Vagina (tissue), 2 donors: ENCODE results near the gene DXO. TPM values are rescaled to one million over a fixed set of nuclear protein-coding genes. Genes with fewer than 3 reads are reported as not detected.

Experiments used
- DNase-seq, 2 donors: peaks; one replicate each; pipeline ENCODE4 v3.0.0-alpha.2; 2017; ENCODE audit errors: extremely low spot score in 2 of 2
- H3K27ac ChIP-seq: fragments of 200-600 bp; sonication (generic); one replicate; pipeline ENCODE4 v1.5.1; 2019
- H3K27me3 ChIP-seq: fragments of 200-600 bp; sonication (generic); one replicate; pipeline ENCODE4 v1.5.1; 2019
- H3K36me3 ChIP-seq, 2 donors: fragments of 200-600 bp; sonication (generic); one replicate each; pipeline ENCODE4 v1.5.1; 2017 to 2019
- H3K4me1 ChIP-seq: fragments of 200-600 bp; sonication (generic); one replicate; pipeline ENCODE4 v1.5.1; 2019
- H3K4me3 ChIP-seq, 2 donors: fragments of 200-600 bp; sonication (generic); 1 replicate in 1 of 2; 2 replicates in 1 of 2; pipeline ENCODE4 v1.5.1; 2016 to 2019
- H3K9me3 ChIP-seq: fragments of 200-600 bp; sonication (generic); one replicate; pipeline ENCODE4 v1.5.1; 2019
- POLR2A ChIP-seq, 2 donors: fragments of 450-650 bp; IDR thresholded peaks; one replicate each; pipeline ENCODE4 v1.6.1; 2017; ENCODE audit warnings: antibody characterized with exemption in 2 of 2, mild to moderate bottlenecking in 2 of 2, moderate library complexity in 2 of 2
- POLR2AphosphoS5 ChIP-seq, 2 donors: sonication (generic); formaldehyde crosslinking; IDR thresholded peaks; one replicate each; pipeline ENCODE4 v1.9.0; 2017; ENCODE audit warnings: antibody characterized with exemption in 2 of 2, mild to moderate bottlenecking in 2 of 2, low read depth in 1 of 2; ENCODE audit not compliant: insufficient read depth in 1 of 2
- intact Hi-C: fragments of 100-400 bp; cut with DNase I; formaldehyde crosslinking; loops from one replicate; pipeline ENCODE4 v1.15.1; 2023
- total RNA-seq: library from RNA; depleted of rRNA; stranded (reverse); fragments of >200 nt; gene quantifications from one replicate; pipeline ENCODE4 v1.2.3, GENCODE V29; 2016
- TF ChIP-seq, protein P1 (sequence below), 3 experiments: fragments of 450-650 bp in 2 of 3; fragments of 200-600 bp in 1 of 3; sonication (generic) in 1 of 3; IDR thresholded peaks; one replicate each; pipeline ENCODE4 v1.5.1; 2017 to 2019; ENCODE audit warnings: antibody characterized with exemption in 3 of 3, mild to moderate bottlenecking in 2 of 3, moderate library complexity in 2 of 3

Gene DXO
- total RNA-seq, 1 donor from 2014 or later, result 15.5 TPM

DNA sequence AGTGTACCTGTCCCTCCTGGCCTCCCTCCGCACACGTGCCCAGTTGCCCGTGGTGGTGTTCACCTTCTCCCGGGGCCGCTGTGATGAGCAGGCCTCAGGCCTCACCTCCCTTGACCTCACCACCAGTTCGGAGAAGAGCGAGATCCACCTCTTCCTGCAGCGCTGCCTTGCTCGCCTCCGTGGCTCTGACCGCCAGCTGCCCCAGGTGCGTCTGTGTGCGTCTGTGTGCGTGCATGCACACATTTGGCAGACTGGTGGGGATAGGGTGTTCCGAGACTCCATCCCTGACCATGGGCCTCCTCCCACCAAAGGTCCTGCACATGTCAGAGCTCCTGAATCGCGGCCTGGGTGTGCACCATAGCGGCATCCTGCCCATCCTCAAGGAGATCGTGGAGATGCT, 8.0 kb downstream of the DXO start:
- Histone ChIP-seq H3K27me3 (no peaks in the 10 kb centered on the region), H3K36me3 (peaks cover 0 to 81% of the 10 kb centered on the region in 2 donors)
- intact Hi-C loops, result no loop called here

DNA sequence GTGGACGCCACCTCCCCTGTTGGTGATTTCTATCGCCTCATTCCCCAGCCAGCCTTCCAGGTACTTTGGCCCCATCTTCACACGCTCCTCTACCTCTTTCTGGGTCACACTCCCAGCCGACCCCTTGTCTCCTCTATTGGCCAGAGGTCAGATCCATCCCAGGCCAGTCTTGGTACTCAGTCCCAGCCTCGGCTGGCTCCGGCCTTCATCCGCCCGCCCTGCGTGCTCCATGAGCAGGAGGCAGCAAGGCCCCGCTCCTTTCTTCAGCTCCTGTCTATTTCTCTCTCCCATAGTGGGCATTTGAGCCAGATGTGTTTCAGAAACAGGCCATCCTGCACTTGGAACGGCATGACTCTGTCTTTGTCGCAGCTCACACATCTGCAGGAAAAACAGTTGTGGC, 10.3 kb downstream of the DXO start:
- DNase-seq, result no peak
- no peak for TF ChIP-seq POLR2AphosphoS5 (IDR thresholded peaks at IDR 0.05; ENCODE audit: insufficient read depth in 1 of 2, low read depth in 1 of 2)
- TF ChIP-seq POLR2A (IDR thresholded peaks at IDR 0.05), result no peak
- TF ChIP-seq, protein P1, sequence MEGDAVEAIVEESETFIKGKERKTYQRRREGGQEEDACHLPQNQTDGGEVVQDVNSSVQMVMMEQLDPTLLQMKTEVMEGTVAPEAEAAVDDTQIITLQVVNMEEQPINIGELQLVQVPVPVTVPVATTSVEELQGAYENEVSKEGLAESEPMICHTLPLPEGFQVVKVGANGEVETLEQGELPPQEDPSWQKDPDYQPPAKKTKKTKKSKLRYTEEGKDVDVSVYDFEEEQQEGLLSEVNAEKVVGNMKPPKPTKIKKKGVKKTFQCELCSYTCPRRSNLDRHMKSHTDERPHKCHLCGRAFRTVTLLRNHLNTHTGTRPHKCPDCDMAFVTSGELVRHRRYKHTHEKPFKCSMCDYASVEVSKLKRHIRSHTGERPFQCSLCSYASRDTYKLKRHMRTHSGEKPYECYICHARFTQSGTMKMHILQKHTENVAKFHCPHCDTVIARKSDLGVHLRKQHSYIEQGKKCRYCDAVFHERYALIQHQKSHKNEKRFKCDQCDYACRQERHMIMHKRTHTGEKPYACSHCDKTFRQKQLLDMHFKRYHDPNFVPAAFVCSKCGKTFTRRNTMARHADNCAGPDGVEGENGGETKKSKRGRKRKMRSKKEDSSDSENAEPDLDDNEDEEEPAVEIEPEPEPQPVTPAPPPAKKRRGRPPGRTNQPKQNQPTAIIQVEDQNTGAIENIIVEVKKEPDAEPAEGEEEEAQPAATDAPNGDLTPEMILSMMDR (IDR thresholded peaks at IDR 0.05), result no peak
- Histone ChIP-seq H3K27me3 (no peaks in the 10 kb centered on the region), H3K4me1 (peaks cover 25% of the 10 kb centered on the region), H3K36me3 (peaks cover 0 to 62% of the 10 kb centered on the region in 2 donors), H3K9me3 (no peaks in the 10 kb centered on the region), H3K27ac (no peak overlapping the region), H3K4me3 (no peak overlapping the region)
- intact Hi-C loops, result no loop called here

More for the DNA sequence above, 8.0 kb downstream of the DXO start:
- Histone ChIP-seq H3K27ac (no peak overlapping the region), H3K9me3 (no peaks in the 10 kb centered on the region), H3K4me3 (no peak overlapping the region), H3K4me1 (peaks cover 11% of the 10 kb centered on the region)
- DNase-seq, result no peak
- no peak for TF ChIP-seq POLR2AphosphoS5 (IDR thresholded peaks at IDR 0.05; ENCODE audit: insufficient read depth in 1 of 2, low read depth in 1 of 2)
- TF ChIP-seq, protein P1 (IDR thresholded peaks at IDR 0.05), result no peak
- TF ChIP-seq POLR2A (IDR thresholded peaks at IDR 0.05), result no peak

DNA sequence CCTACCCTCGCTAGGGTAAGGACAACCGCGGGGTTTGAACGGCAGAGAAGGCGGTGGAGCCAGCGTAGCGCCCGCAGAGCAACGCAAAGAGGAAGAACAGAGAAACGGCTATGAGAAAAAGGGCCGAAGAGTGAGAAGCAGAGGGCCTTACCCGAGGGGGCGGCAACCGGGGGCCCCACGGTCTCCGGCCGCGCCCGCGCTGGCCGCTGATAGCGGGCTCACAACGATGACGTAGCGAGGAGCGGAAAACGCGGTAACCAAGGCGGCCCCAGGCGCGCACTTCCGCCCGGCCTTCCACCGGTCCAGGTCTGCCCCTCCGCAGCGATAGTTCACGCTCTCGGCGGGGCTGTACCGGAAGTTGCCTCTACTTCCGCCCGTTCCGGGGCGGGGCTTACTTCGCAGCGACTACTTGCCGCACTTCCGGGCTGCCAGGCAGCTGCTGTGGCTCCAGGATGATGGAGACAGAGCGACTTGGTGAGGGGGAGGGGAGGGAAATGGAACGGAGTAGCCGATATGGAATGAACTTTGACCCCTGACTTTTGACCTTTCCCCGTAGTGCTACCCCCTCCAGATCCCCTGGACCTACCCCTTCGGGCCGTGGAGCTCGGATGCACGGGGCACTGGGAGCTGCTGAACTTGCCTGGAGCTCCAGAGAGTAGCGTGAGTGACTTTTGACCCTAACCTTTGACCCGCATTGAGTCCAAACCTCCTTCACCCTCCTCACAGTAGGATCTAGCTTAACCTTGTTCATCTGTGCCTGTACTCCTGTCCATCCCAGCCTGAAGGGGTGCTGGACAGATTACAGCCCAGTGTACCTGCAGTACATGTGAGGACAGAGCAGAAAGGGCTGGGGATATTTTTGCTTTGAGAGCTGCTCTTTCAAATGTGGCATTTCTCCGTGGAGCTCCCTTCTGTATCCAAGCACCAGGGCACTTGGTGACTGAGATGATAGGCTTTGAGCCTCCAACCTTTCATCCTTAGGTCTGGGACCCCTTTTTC, 12.9 kb downstream of the DXO start, which contains the start of the genes NELFE and SKIC2:
TSS of gene NELFE (minus strand) at position 231 of the 999 bp plus-strand sequence. CDS start 525 bp downstream, outside the sequence.
TSS of gene SKIC2 (plus strand) at position 435 of the 999 bp plus-strand sequence. CDS start at position 453, 18 bp downstream.
- intact Hi-C loops, result loop anchor here (10.0 kb wide), 1 partner anchor 284 kb away; no protein-coding TSS in a partner anchor
- DNase-seq, result peak in 1 of 2 donors; percentile 98
- Histone ChIP-seq H3K27ac (peak within 1 kb of the TSS; percentile 77), H3K36me3 (peaks cover 0 to 61% of the 10 kb centered on the region in 2 donors), H3K4me1 (peaks cover 25% of the 10 kb centered on the region), H3K4me3 (peak within 1 kb of the TSS; percentile 63 to 79), H3K9me3 (no peaks in the 10 kb centered on the region), H3K27me3 (no peaks in the 10 kb centered on the region)
- TF ChIP-seq, protein P1 (IDR thresholded peaks at IDR 0.05), result no peak
- TF ChIP-seq POLR2A (IDR thresholded peaks at IDR 0.05) (peak in 1 of 2 donors; percentile 4), POLR2AphosphoS5 (IDR thresholded peaks at IDR 0.05; ENCODE audit: insufficient read depth in 1 of 2, low read depth in 1 of 2) (peak; percentile 97 to 99)

DNA sequence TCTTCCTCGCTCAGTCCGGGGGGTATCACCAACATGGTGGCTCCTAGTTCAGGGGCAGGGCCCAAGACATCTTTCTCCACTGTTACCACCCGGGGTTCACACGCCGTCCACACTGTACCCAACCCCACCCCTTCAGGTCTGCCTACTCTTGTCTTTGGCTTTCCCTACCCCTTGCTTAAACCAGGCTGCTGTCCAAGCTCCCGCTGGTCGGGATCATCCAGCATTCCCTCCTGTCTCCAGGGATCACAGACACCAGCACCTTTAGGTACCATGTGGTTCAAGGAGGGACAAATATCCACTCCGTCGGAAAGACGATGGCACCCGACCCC, 13.6 kb downstream of the DXO start:
- TF ChIP-seq POLR2A (IDR thresholded peaks at IDR 0.05) (no peak), POLR2AphosphoS5 (IDR thresholded peaks at IDR 0.05; ENCODE audit: insufficient read depth in 1 of 2, low read depth in 1 of 2) (no peak)
- TF ChIP-seq, protein P1 (IDR thresholded peaks at IDR 0.05), result no peak
- Histone ChIP-seq H3K4me3 (peak overlapping the region; percentile 63 to 79), H3K4me1 (peaks cover 25% of the 10 kb centered on the region), H3K27me3 (no peaks in the 10 kb centered on the region), H3K9me3 (no peaks in the 10 kb centered on the region), H3K36me3 (peaks cover 0 to 61% of the 10 kb centered on the region in 2 donors), H3K27ac (peak overlapping the region; percentile 77)
- intact Hi-C loops, result loop anchor here (10.0 kb wide), 1 partner anchor 284 kb away; no protein-coding TSS in a partner anchor
- no peak for DNase-seq
